H9 (cell line): Measurements from ENCODE around the gene ISCU. TPM values are rescaled to one million over a fixed set of nuclear protein-coding genes. Genes with fewer than 3 reads are reported as not detected.

Experiments
- DNase-seq: peaks from one replicate; pipeline ENCODE4 v3.0.0-alpha.2; 2017
- H2AFZ ChIP-seq: one replicate; pipeline ENCODE4 v1.6.1; 2013; ENCODE audit warnings: mild to moderate bottlenecking, low read length, control low read depth, moderate library complexity
- H2AK5ac ChIP-seq: 2 replicates; pipeline ENCODE4 v1.6.1; 2013; ENCODE audit warnings: low read length, control low read depth, mixed read lengths; ENCODE audit not compliant: insufficient read length
- H2BK120ac ChIP-seq: one replicate; pipeline ENCODE4 v1.6.1; 2013; ENCODE audit warnings: low read depth, mild to moderate bottlenecking, low read length, control low read depth, inconsistent platforms; ENCODE audit not compliant: poor library complexity, severe bottlenecking
- H2BK12ac ChIP-seq: 2 replicates; pipeline ENCODE4 v1.6.1; 2013; ENCODE audit warnings: low read length, control low read depth, mixed read lengths, low read depth; ENCODE audit not compliant: insufficient read length
- H2BK15ac ChIP-seq: 2 replicates; pipeline ENCODE4 v1.6.1; 2013; ENCODE audit warnings: low read depth, low read length, control low read depth
- H2BK20ac ChIP-seq: one replicate; pipeline ENCODE4 v1.6.1; 2013; ENCODE audit warnings: low read depth, mild to moderate bottlenecking, low read length, control low read depth, inconsistent platforms; ENCODE audit not compliant: poor library complexity, severe bottlenecking
- H2BK5ac ChIP-seq: 2 replicates; pipeline ENCODE4 v1.6.1; 2013; ENCODE audit warnings: low read length, control low read depth, mixed read lengths; ENCODE audit not compliant: insufficient read length
- H3K14ac ChIP-seq: 2 replicates; pipeline ENCODE4 v1.6.1; 2013; ENCODE audit warnings: low read length, control low read depth; ENCODE audit not compliant: insufficient read depth
- H3K18ac ChIP-seq: 2 replicates; pipeline ENCODE4 v1.6.1; 2013; ENCODE audit warnings: low read depth, mild to moderate bottlenecking, mixed read lengths, low read length, control low read depth; ENCODE audit not compliant: insufficient read length
- H3K23ac ChIP-seq: 2 replicates; pipeline ENCODE4 v1.6.1; 2013; ENCODE audit warnings: low read length, control low read depth, mixed read lengths, low read depth; ENCODE audit not compliant: insufficient read length
- H3K23me2 ChIP-seq: 2 replicates; pipeline ENCODE4 v1.6.1; 2013; ENCODE audit warnings: low read depth, mild to moderate bottlenecking, mixed read lengths, low read length, control low read depth; ENCODE audit not compliant: insufficient read length, poor library complexity, severe bottlenecking
- H3K27ac ChIP-seq: 2 replicates; pipeline ENCODE4 v1.5.1; 2013; ENCODE audit warnings: low read length, control low read depth, mixed read lengths, low read depth; ENCODE audit not compliant: insufficient read length
- H3K27me3 ChIP-seq: 2 replicates; pipeline ENCODE4 v1.6.1; 2013; ENCODE audit warnings: low read length, control low read depth, inconsistent platforms; ENCODE audit not compliant: insufficient read depth
- H3K4ac ChIP-seq: 2 replicates; pipeline ENCODE4 v1.6.1; 2013; ENCODE audit warnings: low read depth, mild to moderate bottlenecking, control low read depth, inconsistent platforms, low read length, moderate library complexity
- H3K4me1 ChIP-seq: 2 replicates; pipeline ENCODE4 v1.6.1; 2013; ENCODE audit warnings: low read length, control low read depth, inconsistent platforms; ENCODE audit not compliant: insufficient read depth
- H3K4me2 ChIP-seq: 2 replicates; pipeline ENCODE4 v1.6.1; 2013; ENCODE audit warnings: low read length, control low read depth, mixed read lengths; ENCODE audit not compliant: insufficient read length, insufficient read depth
- H3K56ac ChIP-seq: 2 replicates; pipeline ENCODE4 v1.6.1; 2013; ENCODE audit warnings: low read depth, mild to moderate bottlenecking, mixed read lengths, low read length, control low read depth; ENCODE audit not compliant: insufficient read length
- H3K79me1 ChIP-seq: 2 replicates; pipeline ENCODE4 v1.6.1; 2013; ENCODE audit warnings: low read depth, mild to moderate bottlenecking, moderate library complexity, low read length, control low read depth, inconsistent platforms; ENCODE audit not compliant: insufficient read depth, poor library complexity, severe bottlenecking
- H3K79me2 ChIP-seq: 2 replicates; pipeline ENCODE4 v1.6.1; 2013; ENCODE audit warnings: low read length, control low read depth, inconsistent platforms; ENCODE audit not compliant: insufficient read depth
- H3K9ac ChIP-seq: 2 replicates; pipeline ENCODE4 v1.6.1; 2013; ENCODE audit warnings: low read length, control low read depth, mixed read lengths; ENCODE audit not compliant: insufficient read length; ENCODE audit errors: extremely low read depth
- H3K9me3 ChIP-seq: one replicate; pipeline ENCODE4 v1.6.1; 2013; ENCODE audit warnings: low read depth, low read length, inconsistent platforms; ENCODE audit not compliant: control insufficient read depth
- H3T11ph ChIP-seq: one replicate; pipeline ENCODE4 v1.6.1; 2013; ENCODE audit warnings: mild to moderate bottlenecking, low read length, control low read depth, inconsistent platforms
- H4K20me1 ChIP-seq: one replicate; pipeline ENCODE4 v1.6.1; 2013; ENCODE audit not compliant: control insufficient read depth, insufficient read length, insufficient read depth
- H4K5ac ChIP-seq: 2 replicates; pipeline ENCODE4 v1.6.1; 2013; ENCODE audit warnings: low read depth, mild to moderate bottlenecking, mixed read lengths, low read length, control low read depth; ENCODE audit not compliant: insufficient read length
- H4K8ac ChIP-seq: replicated peaks from 2 replicates; pipeline ENCODE4 v1.6.1; 2013; ENCODE audit warnings: low read length, control low read depth, mixed read lengths, low read depth; ENCODE audit not compliant: insufficient read length
- H4K91ac ChIP-seq: 2 replicates; pipeline ENCODE4 v1.6.1; 2013; ENCODE audit warnings: low read depth, mild to moderate bottlenecking, moderate library complexity, mixed read lengths, low read length, control low read depth; ENCODE audit not compliant: insufficient read length
- H3K27ac Mint-ChIP-seq, 3 experiments: 2 replicates in 2 of 3; 3 replicates in 1 of 3; pipeline ENCODE4 v1.8.0; 2020 to 2021; ENCODE audit warnings: mixed read lengths in 3 of 3, mild to moderate bottlenecking in 1 of 3, moderate library complexity in 1 of 3
- H3K27me3 Mint-ChIP-seq: 2 replicates; pipeline ENCODE4 v1.8.0; 2021; ENCODE audit warnings: low read depth, mild to moderate bottlenecking, moderate library complexity, mixed read lengths
- H3K36me3 Mint-ChIP-seq, 3 experiments: 2 replicates in 2 of 3; 3 replicates in 1 of 3; pipeline ENCODE4 v1.8.0; 2020 to 2021; ENCODE audit warnings: low read depth in 3 of 3, mixed read lengths in 3 of 3; ENCODE audit not compliant: insufficient read depth in 1 of 3
- H3K4me1 Mint-ChIP-seq, 2 experiments: 2 replicates each; pipeline ENCODE4 v1.8.0; 2020; ENCODE audit warnings: mixed read lengths in 2 of 2
- H3K4me3 Mint-ChIP-seq, 2 experiments: 2 replicates in 1 of 2; 3 replicates in 1 of 2; pipeline ENCODE4 v1.8.0; 2020 to 2021; ENCODE audit warnings: mild to moderate bottlenecking in 2 of 2, mixed read lengths in 2 of 2, moderate library complexity in 1 of 2
- H3K9me3 Mint-ChIP-seq, 2 experiments: 2 replicates in 1 of 2; 3 replicates in 1 of 2; pipeline ENCODE4 v1.8.0; 2020; ENCODE audit warnings: mild to moderate bottlenecking in 2 of 2, mixed read lengths in 2 of 2, moderate library complexity in 1 of 2
- CTCF ChIP-seq: fragments of 200-600 bp; sonication (generic); conservative IDR thresholded peaks from 3 replicates; pipeline ENCODE4 v1.8.0; 2021; ENCODE audit warnings: antibody characterized with exemption, mild to moderate bottlenecking
- WGBS: extraction: QIAGEN DNeasy Blood & Tissue Kit; methylation state at CpG from one replicate; pipeline ENCODE4 v1.1.7; 2013; ENCODE audit warnings: missing lambda C conversion rate, low lambda C conversion rate, mixed read lengths; ENCODE audit not compliant: insufficient read length; ENCODE audit errors: extremely low coverage; 5-methylcytosine and 5-hydroxymethylcytosine counted together
- total RNA-seq: library from RNA; stranded (reverse); gene quantifications from 2 replicates; pipeline ENCODE4 v1.2.1, GENCODE V29; 2021

The ISCU gene
- total RNA-seq, 1 experiment from 2014 or later, result 64.9 TPM

DNA sequence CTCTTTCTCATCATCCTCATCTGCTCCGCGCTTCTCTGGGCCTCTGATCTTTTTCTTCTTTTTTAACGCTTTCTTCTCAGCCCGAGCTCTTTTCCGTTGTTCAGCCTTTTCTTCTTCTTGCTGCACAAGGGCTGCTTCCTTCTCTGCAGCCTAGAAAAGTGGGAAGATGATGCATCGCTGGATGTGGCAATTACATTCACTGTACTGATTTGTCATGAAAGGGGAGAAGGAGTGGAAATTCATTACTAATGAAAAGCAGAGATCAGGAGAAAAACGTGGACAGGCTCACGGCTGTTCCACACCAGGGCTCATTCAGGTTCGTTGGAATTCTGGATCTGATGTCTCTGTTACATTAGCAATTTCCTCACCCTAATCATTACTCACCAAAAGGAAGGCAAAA is 32.2 kb upstream of the ISCU start:
- WGBS, result no CpG with 5 or more reads among the region's 9 CpGs
- Histone ChIP-seq H2AFZ (no peak overlapping the region), H3T11ph (no peak overlapping the region), H2BK12ac (no peak overlapping the region), H3K4me2 (no peak overlapping the region), H3K79me1 (no peaks in the 10 kb centered on the region), H3K23me2 (no peaks in the 10 kb centered on the region), H2BK15ac (no peak overlapping the region), H4K91ac (no peak overlapping the region), H4K5ac (no peak overlapping the region), H3K27ac (no peak overlapping the region), H4K8ac (no peak overlapping the region), H2BK5ac (no peak overlapping the region), H3K14ac (no peak overlapping the region), H4K20me1 (no peaks in the 10 kb centered on the region), H3K56ac (no peak overlapping the region), H3K9ac (no peak overlapping the region), H3K23ac (no peak overlapping the region), H3K4ac (no peak overlapping the region), H3K79me2 (no peaks in the 10 kb centered on the region), H2BK20ac (no peak overlapping the region), H3K18ac (no peak overlapping the region), H3K9me3 (no peaks in the 10 kb centered on the region), H2AK5ac (no peak overlapping the region), H3K27me3 (no peaks in the 10 kb centered on the region), H2BK120ac (no peak overlapping the region), H3K4me1 (no peaks in the 10 kb centered on the region)
- no peaks in the 10 kb centered on the region for H3K4me1 Mint-ChIP-seq
- no peak overlapping the region for H3K4me3 Mint-ChIP-seq
- H3K36me3 Mint-ChIP-seq, result peaks cover 41 to 91% (median 90%) of the 10 kb centered on the region in 3 experiments; a peak in 6 of 7 replicates
- no peak for TF ChIP-seq CTCF
- DNase-seq, result no peak
- H3K27ac Mint-ChIP-seq, result peak overlapping the region in 1 of 3 experiments; percentile 23; a peak in 2 of 7 replicates
- H3K9me3 Mint-ChIP-seq, result no peaks in the 10 kb centered on the region
- no peaks in the 10 kb centered on the region for H3K27me3 Mint-ChIP-seq
